ENCODE results near the gene PKHD1.

DNA sequence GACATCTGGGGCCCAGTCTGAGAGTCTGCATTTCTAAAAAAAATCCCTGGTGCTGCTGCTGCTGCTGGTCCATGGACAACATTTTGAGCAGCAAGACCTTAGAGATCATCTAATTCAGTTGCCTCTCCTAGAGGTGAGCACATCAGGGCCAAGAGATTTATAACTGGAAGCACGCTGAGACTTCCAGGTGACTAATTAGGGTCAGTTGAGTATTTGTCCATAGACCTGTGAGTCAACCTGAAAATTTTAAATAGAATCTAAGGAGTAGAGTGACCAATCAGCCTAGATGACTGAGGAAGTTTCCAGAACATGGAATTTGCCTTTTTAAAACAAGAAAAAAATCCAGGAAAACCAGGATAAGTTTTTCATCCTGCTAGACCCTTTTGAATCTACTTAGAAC is 221.4 kb downstream of the PKHD1 start:
- TF ChIP-seq POLR2A (IDR thresholded peaks at IDR 0.05): no peak
- TF ChIP-seq, protein P1, sequence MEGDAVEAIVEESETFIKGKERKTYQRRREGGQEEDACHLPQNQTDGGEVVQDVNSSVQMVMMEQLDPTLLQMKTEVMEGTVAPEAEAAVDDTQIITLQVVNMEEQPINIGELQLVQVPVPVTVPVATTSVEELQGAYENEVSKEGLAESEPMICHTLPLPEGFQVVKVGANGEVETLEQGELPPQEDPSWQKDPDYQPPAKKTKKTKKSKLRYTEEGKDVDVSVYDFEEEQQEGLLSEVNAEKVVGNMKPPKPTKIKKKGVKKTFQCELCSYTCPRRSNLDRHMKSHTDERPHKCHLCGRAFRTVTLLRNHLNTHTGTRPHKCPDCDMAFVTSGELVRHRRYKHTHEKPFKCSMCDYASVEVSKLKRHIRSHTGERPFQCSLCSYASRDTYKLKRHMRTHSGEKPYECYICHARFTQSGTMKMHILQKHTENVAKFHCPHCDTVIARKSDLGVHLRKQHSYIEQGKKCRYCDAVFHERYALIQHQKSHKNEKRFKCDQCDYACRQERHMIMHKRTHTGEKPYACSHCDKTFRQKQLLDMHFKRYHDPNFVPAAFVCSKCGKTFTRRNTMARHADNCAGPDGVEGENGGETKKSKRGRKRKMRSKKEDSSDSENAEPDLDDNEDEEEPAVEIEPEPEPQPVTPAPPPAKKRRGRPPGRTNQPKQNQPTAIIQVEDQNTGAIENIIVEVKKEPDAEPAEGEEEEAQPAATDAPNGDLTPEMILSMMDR (IDR thresholded peaks at IDR 0.05): no peak
